Measurements from ENCODE around the gene PTGES3. TPM values are rescaled to one million over a fixed set of nuclear protein-coding genes. Genes with fewer than 3 reads are reported as not detected.
"Not testable (repeated sequence)": the region's sequence is repeated elsewhere in the genome, so short reads cannot be mapped to it uniquely, and the experiment has no call there.

The PTGES3 gene
- total and polyA plus RNA-seq, 12 donors: 43.7 to 139 (median 109) TPM

DNA sequence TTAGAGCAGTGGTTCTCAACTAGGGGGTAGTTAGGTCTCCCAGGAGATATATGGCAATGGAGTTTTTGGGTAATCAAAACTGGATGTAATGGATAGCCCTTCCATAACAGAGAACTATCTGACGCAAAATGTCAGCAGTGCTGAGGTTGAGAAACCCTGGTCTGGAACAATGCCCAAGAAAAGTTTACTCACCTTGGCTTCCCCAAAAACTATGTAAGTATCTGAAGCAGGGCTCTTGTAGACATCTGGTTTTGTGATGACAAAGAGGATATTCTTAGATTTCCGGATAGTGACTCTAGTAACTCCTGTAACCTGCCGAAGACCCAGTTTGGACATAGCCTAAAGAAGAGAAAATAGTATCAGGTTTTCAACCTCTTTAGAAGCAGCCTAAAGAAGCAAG, 25.3 kb upstream of the PTGES3 start:
- no peak overlapping the region for H3K27ac ChIP-seq
- TF ChIP-seq, protein P1, sequence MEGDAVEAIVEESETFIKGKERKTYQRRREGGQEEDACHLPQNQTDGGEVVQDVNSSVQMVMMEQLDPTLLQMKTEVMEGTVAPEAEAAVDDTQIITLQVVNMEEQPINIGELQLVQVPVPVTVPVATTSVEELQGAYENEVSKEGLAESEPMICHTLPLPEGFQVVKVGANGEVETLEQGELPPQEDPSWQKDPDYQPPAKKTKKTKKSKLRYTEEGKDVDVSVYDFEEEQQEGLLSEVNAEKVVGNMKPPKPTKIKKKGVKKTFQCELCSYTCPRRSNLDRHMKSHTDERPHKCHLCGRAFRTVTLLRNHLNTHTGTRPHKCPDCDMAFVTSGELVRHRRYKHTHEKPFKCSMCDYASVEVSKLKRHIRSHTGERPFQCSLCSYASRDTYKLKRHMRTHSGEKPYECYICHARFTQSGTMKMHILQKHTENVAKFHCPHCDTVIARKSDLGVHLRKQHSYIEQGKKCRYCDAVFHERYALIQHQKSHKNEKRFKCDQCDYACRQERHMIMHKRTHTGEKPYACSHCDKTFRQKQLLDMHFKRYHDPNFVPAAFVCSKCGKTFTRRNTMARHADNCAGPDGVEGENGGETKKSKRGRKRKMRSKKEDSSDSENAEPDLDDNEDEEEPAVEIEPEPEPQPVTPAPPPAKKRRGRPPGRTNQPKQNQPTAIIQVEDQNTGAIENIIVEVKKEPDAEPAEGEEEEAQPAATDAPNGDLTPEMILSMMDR (IDR thresholded peaks at IDR 0.05): no peak
- no peaks in the 10 kb centered on the region for H3K9me3 ChIP-seq
- ATAC-seq: no peak
- peaks cover 0 to 28% (median 15%) of the 10 kb centered on the region in 9 donors for H3K4me1 ChIP-seq
- WGBS, 2 donors: 90 to 91% methylated on average over 3 of the region's 3 CpGs
- no peak overlapping the region for H3K4me3 ChIP-seq
- intact Hi-C loops (cut with DNase I): no loop called here
- H3K36me3 ChIP-seq: peaks cover 0 to 65% (median 41%) of the 10 kb centered on the region in 9 donors
- no peak for DNase-seq
- H3K27me3 ChIP-seq: no peaks in the 10 kb centered on the region

DNA sequence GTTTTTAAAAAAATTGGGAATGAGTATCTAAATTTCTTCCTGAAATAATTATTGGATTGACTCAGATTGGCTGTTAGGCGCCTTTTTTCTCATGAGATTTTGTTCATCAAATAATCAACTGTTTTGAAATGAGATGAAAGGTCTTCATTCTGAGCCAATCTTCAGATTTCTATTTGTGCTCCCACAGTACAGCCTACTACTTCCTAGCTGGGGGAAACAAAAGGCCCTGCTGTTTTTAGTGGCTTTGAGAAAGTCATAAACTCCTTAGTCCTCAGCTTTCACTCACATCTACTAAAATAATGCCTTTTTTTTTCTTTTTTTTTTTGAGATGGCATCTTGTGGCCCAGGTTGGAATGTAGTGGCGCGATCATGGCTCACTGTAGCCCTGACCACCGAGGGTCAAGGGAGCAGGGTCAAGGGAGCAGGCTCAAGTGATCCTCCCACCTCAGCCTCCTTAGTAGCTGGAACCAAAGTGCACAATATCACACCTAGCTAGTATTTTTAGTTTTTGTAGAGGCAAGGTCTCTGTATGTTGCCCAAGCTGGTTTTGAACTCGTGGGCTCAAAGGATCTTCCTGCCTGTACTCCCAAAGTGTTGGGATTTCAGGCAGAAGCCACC, 21.8 kb upstream of the PTGES3 start:
- no peak overlapping the region for H3K4me3 ChIP-seq
- intact Hi-C loops (cut with DNase I): no loop called here
- no peaks in the 10 kb centered on the region for H3K9me3 ChIP-seq
- TF ChIP-seq, protein P1 (IDR thresholded peaks at IDR 0.05): no peak
- no peaks in the 10 kb centered on the region for H3K27me3 ChIP-seq
- ATAC-seq (no peak), DNase-seq (no peak)
- peaks cover 0 to 42% (median 33%) of the 10 kb centered on the region in 9 donors for H3K36me3 ChIP-seq
- 84 to 86% methylated on average over 5 of the region's 5 CpGs for WGBS, 2 donors
- peaks cover 0 to 3% (median 0%) of the 10 kb centered on the region in 9 donors for H3K4me1 ChIP-seq
- peak overlapping the region in 1 of 10 donors; percentile 20 for H3K27ac ChIP-seq

DNA sequence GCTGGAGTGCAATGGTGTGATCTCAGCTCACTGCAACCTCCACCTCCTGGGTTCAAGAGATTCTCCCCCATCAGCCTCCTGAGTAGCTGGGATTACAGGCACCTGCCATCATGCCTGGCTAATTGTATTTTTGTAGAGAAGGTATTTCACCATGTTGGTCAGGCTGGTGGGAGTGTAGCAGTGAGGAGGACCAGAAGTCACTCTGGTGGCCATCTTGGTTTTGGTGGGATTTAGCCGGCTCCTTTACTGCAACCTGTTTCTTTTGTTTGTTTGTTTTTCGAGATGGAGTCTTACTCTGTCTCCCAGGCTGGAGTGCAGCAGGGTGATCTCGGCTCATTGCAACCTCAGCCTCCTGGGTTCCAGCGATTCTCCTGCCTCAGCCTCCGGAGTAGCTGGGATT, 16.4 kb upstream of the PTGES3 start:
- H3K27ac ChIP-seq; DNase-seq; ATAC-seq; intact Hi-C loops (cut with DNase I); H3K36me3 ChIP-seq; H3K4me3 ChIP-seq; H3K27me3 ChIP-seq; H3K9me3 ChIP-seq: not testable (repeated sequence)
- 85% methylated on average over 5 of the region's 5 CpGs for WGBS, 2 donors
- peaks cover 0 to 13% (median 0%) of the 10 kb centered on the region in 9 donors for H3K4me1 ChIP-seq

DNA sequence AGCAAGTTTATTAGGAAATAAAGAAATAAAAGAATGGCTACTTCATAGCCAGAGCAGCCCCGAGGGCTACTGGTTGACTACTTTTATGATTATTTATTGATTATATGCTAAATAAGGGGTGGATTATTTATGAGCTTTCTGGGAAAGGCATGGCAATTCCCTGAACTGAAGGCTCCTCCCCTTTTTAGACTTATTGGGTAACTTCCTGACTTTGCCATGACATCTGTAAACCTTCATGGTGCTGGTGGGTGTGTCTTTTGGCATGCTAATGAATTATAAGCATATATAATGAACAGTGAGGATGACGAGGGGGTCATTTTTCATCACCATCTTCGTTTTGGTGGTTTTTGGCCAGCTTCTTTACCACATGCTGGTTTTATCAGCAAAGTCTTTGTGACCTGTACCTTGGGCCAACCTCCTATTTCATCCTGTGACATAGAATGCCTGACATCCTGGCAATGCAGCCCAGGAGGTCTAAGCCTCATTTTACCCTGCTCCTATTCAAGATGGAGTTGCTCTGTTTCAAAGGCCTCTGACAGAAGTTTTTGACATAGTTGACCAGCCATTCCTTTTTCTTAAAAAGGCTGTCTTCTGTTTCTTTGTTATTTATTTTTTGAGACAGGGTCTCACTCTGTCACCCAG, 11.1 kb upstream of the PTGES3 start:
- TF ChIP-seq, protein P1 (IDR thresholded peaks at IDR 0.05): no peak
- peak overlapping the region in 1 of 10 donors; percentile 83 for H3K27ac ChIP-seq
- no peaks in the 10 kb centered on the region for H3K9me3 ChIP-seq
- H3K4me3 ChIP-seq: no peak overlapping the region
- ATAC-seq: no peak
- H3K36me3 ChIP-seq: no peaks in the 10 kb centered on the region
- intact Hi-C loops (cut with DNase I): no loop called here
- no peaks in the 10 kb centered on the region for H3K27me3 ChIP-seq
- WGBS, 2 donors: 73 to 77% methylated on average over 3 of the region's 3 CpGs
- no peak for DNase-seq
- H3K4me1 ChIP-seq: peaks cover 0 to 24% (median 0%) of the 10 kb centered on the region in 9 donors
